Natural killer cell (primary cell): ENCODE data around the gene ADAMTSL1. TPM values are rescaled to one million over a fixed set of nuclear protein-coding genes. Genes with fewer than 3 reads are reported as not detected.

ENCODE experiments used
- ATAC-seq, 3 donors: fragments of 150-1000 bp in 2 of 3; fragments of 200-7000 bp in 1 of 3; cut with Tn5 transposase; 1 replicate in 1 of 3; 2 replicates in 2 of 3; pipeline ENCODE4 v1.10.0; 2021; ENCODE audit warnings: mild to moderate bottlenecking in 2 of 3, moderate library complexity in 2 of 3
- DNase-seq, 2 donors: peaks; one replicate each; pipeline versions ENCODE4 v3.0.0 to v3.0.0-alpha.2; 2013 to 2021; ENCODE audit warnings: mixed read lengths in 1 of 2
- H3K27ac ChIP-seq: one replicate; pipeline ENCODE4 v1.5.1; 2013; ENCODE audit warnings: mild to moderate bottlenecking, low read length
- H3K27me3 ChIP-seq: one replicate; pipeline ENCODE4 v1.6.1; 2013; ENCODE audit warnings: low read length; ENCODE audit not compliant: control insufficient read depth, insufficient read depth
- H3K36me3 ChIP-seq: one replicate; pipeline ENCODE4 v1.6.1; 2013; ENCODE audit warnings: low read length; ENCODE audit not compliant: control insufficient read depth, insufficient read depth
- H3K4me1 ChIP-seq: one replicate; pipeline ENCODE4 v1.6.1; 2013; ENCODE audit warnings: low read length; ENCODE audit not compliant: control insufficient read depth, insufficient read depth
- H3K4me3 ChIP-seq: one replicate; pipeline ENCODE4 v1.5.1; 2013; ENCODE audit warnings: low read length
- H3K9me3 ChIP-seq: one replicate; pipeline ENCODE4 v1.6.1; 2013; ENCODE audit warnings: low read length; ENCODE audit not compliant: control insufficient read depth, insufficient read depth
- H3K27ac Mint-ChIP-seq, 2 donors: one replicate each; pipeline ENCODE4 v1.8.0; 2022; ENCODE audit warnings: mild to moderate bottlenecking in 2 of 2, mixed read lengths in 2 of 2, moderate library complexity in 1 of 2
- H3K27me3 Mint-ChIP-seq, 2 donors: one replicate each; pipeline ENCODE4 v1.8.0; 2022; ENCODE audit warnings: low read depth in 2 of 2, mixed read lengths in 2 of 2
- H3K36me3 Mint-ChIP-seq: one replicate; pipeline ENCODE4 v1.8.0; 2022; ENCODE audit warnings: mixed read lengths
- H3K4me1 Mint-ChIP-seq, 2 donors: one replicate each; pipeline ENCODE4 v1.8.0; 2022; ENCODE audit warnings: mixed read lengths in 2 of 2
- H3K4me3 Mint-ChIP-seq: one replicate; pipeline ENCODE4 v1.8.0; 2022; ENCODE audit warnings: mild to moderate bottlenecking, moderate library complexity, mixed read lengths
- H3K9me3 Mint-ChIP-seq, 2 donors: one replicate each; pipeline ENCODE4 v1.8.0; 2022; ENCODE audit warnings: mixed read lengths in 2 of 2
- whole genome bisulfite sequencing: methylation state at CpG from one replicate; pipeline ENCODE4 v1.1.7; 2013; ENCODE audit warnings: missing lambda C conversion rate; ENCODE audit not compliant: insufficient coverage; 5-methylcytosine and 5-hydroxymethylcytosine counted together
- intact Hi-C: fragments of 100-400 bp; cut with micrococcal nuclease; formaldehyde crosslinking; loops from one replicate; pipeline ENCODE4 v1.14.2; 2022
- total RNA-seq, 4 donors: library from RNA; stranded (reverse); fragments of 120-200 nt in 1 of 4; gene quantifications; one replicate each; pipeline versions ENCODE4 v1.2.3 to v1.2.4, GENCODE V29; 2013 to 2022
- TF ChIP-seq, protein P1 (sequence below): fragments of 200-600 bp; IDR thresholded peaks from one replicate; pipeline ENCODE4 v1.8.0; 2022; ENCODE audit warnings: antibody characterized with exemption

ADAMTSL1 gene
- total RNA-seq, 3 donors from 2014 or later (not counting 1 experiment from before 2014, with no cell fraction given) = not detected

DNA sequence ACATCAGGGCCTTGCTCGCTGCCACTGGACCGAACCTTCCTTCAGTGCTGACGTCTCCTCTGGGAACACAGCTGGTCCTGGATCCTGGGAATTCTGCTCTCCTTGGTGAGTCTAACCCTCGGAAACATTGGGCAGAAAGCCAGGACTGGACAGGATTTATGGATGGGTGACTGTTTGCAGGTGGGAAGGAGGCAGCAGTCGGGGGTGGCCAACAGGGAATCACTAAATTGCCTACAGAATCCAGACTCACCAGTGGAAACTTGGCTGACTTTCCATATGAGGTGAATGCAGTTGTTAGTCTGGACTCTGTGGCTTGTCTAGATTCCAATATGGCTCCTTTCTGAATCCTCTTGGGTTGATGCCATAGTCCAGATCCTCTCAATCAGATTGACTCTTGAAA, 355.9 kb downstream of the ADAMTSL1 start:
- WGBS = 87% methylated on average over 5 of the region's 5 CpGs
- Histone ChIP-seq H3K36me3 (no peaks in the 10 kb centered on the region), H3K27ac (no peak overlapping the region), H3K4me3 (no peak overlapping the region), H3K4me1 (no peaks in the 10 kb centered on the region), H3K27me3 (no peaks in the 10 kb centered on the region), H3K9me3 (no peaks in the 10 kb centered on the region)
- Mint-ChIP-seq H3K4me3 (no peak overlapping the region), H3K9me3 (no peaks in the 10 kb centered on the region), H3K36me3 (no peaks in the 10 kb centered on the region), H3K27ac (no peak overlapping the region), H3K4me1 (peaks cover 0 to 6% of the 10 kb centered on the region in 2 donors), H3K27me3 (peaks cover 0 to 2% of the 10 kb centered on the region in 2 donors)
- TF ChIP-seq, protein P1, sequence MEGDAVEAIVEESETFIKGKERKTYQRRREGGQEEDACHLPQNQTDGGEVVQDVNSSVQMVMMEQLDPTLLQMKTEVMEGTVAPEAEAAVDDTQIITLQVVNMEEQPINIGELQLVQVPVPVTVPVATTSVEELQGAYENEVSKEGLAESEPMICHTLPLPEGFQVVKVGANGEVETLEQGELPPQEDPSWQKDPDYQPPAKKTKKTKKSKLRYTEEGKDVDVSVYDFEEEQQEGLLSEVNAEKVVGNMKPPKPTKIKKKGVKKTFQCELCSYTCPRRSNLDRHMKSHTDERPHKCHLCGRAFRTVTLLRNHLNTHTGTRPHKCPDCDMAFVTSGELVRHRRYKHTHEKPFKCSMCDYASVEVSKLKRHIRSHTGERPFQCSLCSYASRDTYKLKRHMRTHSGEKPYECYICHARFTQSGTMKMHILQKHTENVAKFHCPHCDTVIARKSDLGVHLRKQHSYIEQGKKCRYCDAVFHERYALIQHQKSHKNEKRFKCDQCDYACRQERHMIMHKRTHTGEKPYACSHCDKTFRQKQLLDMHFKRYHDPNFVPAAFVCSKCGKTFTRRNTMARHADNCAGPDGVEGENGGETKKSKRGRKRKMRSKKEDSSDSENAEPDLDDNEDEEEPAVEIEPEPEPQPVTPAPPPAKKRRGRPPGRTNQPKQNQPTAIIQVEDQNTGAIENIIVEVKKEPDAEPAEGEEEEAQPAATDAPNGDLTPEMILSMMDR = no peak
- intact Hi-C loops = no loop called here
- DNase-seq (no peak), ATAC-seq (no peak)

DNA sequence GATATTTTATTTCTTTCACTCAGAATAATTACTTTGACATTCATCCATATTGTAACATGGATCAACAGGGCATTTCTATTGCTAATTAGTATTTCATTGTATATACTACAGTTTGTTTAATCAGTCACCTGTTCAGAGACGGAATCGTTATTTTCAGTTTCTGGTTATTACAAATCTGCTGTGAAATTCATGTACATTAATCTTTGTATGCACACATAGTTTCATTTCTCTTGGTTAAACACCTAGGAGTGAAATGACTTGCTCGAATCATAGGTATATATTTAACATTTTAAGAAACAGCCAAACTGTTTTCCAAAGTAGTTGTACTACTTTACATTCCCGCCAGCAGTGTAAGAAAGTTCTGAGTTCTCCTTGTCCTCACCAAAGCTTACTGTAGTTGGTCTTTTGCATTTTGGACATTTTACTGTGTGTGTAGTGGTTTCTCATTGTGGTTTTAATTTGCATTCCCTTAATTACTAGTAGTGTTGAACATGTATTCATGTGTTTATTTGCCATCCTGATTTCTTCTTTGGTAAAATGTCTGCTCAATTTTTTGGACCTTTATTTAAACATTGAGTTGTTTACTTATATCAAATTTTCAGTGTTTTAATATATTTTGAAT, 360.9 kb downstream of the ADAMTSL1 start:
- Histone ChIP-seq H3K27ac (no peak overlapping the region), H3K4me1 (no peaks in the 10 kb centered on the region), H3K36me3 (no peaks in the 10 kb centered on the region), H3K9me3 (no peaks in the 10 kb centered on the region), H3K27me3 (no peaks in the 10 kb centered on the region), H3K4me3 (no peak overlapping the region)
- Mint-ChIP-seq H3K27ac (no peak overlapping the region), H3K4me1 (no peaks in the 10 kb centered on the region), H3K36me3 (no peaks in the 10 kb centered on the region), H3K27me3 (peaks cover 3 to 14% of the 10 kb centered on the region in 2 donors), H3K4me3 (no peak overlapping the region), H3K9me3 (peaks cover 0 to 5% of the 10 kb centered on the region in 2 donors)
- no peak for ATAC-seq
- no peak for DNase-seq
- TF ChIP-seq, protein P1 = no peak
- WGBS = 100% methylated on average over 1 of the region's 4 CpGs
- intact Hi-C loops = no loop called here

DNA sequence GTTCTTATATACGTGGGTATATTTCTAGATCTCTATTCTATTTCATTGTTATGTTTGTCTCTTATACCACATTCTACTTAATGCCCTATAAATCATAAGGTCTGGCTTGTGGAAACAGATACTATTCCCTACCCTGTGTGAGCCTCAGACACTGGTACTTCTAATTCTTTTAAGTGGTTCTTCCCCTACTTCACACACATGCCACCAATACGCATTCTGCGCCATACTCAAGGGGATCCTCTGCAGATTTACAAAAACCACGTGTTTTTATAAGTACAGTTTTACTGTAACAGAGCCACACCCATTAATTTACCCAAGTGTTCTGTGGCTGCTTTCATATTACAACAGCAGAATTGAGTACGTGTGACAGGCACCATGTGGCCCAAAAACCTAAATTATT, 363.4 kb downstream of the ADAMTSL1 start:
- H3K27me3 ChIP-seq = no peaks in the 10 kb centered on the region
- no peak overlapping the region for H3K27ac ChIP-seq
- TF ChIP-seq, protein P1 = no peak
- WGBS = 82% methylated on average over 4 of the region's 5 CpGs
- DNase-seq (no peak), ATAC-seq (no peak)
- H3K9me3 ChIP-seq = no peaks in the 10 kb centered on the region
- Mint-ChIP-seq H3K36me3 (no peaks in the 10 kb centered on the region), H3K4me1 (no peaks in the 10 kb centered on the region), H3K9me3 (peaks cover 0 to 7% of the 10 kb centered on the region in 2 donors), H3K27me3 (peaks cover 3 to 14% of the 10 kb centered on the region in 2 donors), H3K27ac (no peak overlapping the region), H3K4me3 (no peak overlapping the region)
- intact Hi-C loops = no loop called here
- no peaks in the 10 kb centered on the region for H3K36me3 ChIP-seq
- no peaks in the 10 kb centered on the region for H3K4me1 ChIP-seq
- H3K4me3 ChIP-seq = no peak overlapping the region
